Stimulated activated CD4-positive, alpha-beta T cell treated with anti-CD3 and anti-CD28 coated beads, Interleukin-15, amount 100 ng/mL, for 1 hour (primary cell): ENCODE data around the gene FAM120A.
A peak's percentile ranks its signal among the peaks of the same experiment; 100 is the strongest.

ENCODE experiments used
- DNase-seq, 2 donors: peaks; one replicate each; pipeline ENCODE4 v3.0.0-alpha.2; 2020; ENCODE audit warnings: low read depth in 1 of 2, low spot score in 1 of 2

Gene FAM120A

GRCh38 chr9:93440896-93441580, 10.4 kb upstream of the FAM120A start:
- no peak for DNase-seq

DNA sequence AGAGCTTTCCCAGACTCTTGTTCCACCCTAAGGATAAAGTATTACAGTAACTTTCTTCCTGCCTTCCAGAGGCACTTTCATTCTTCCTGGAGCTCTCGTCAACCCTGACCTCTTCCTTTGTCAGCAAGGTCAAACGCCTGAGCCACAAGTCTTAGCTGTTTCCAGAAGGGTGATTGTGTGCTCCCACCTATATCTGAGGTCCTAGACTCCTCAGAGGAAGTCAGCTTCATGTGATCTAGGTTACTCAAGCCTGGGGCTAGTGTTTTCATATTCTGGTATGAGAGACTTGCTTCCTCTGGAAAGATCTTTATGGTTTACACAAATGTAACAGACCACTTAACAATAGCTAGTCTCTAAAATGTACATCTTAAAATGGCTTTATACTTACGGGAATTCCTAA, 5.4 kb upstream of the FAM120A start:
- no peak for DNase-seq

DNA sequence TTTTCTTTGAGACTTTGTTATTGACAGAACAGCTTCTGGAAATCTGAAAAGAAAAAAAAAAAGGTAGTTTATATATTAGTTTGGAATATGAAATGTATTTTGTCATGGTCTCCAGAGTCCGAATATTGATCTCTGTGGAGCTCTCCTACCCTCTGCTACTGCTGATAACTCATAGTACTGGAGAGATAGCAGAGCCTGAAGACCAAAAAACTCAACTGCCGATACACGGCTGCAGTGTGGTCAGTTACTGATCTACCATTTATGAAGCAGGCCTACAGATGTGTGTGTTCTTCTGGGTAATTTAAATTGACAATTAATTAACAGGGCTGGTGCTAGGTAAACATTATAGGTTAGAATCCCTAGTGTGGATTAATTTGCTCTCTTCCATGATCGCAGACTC, 3.8 kb upstream of the FAM120A start:
- no peak for DNase-seq

DNA sequence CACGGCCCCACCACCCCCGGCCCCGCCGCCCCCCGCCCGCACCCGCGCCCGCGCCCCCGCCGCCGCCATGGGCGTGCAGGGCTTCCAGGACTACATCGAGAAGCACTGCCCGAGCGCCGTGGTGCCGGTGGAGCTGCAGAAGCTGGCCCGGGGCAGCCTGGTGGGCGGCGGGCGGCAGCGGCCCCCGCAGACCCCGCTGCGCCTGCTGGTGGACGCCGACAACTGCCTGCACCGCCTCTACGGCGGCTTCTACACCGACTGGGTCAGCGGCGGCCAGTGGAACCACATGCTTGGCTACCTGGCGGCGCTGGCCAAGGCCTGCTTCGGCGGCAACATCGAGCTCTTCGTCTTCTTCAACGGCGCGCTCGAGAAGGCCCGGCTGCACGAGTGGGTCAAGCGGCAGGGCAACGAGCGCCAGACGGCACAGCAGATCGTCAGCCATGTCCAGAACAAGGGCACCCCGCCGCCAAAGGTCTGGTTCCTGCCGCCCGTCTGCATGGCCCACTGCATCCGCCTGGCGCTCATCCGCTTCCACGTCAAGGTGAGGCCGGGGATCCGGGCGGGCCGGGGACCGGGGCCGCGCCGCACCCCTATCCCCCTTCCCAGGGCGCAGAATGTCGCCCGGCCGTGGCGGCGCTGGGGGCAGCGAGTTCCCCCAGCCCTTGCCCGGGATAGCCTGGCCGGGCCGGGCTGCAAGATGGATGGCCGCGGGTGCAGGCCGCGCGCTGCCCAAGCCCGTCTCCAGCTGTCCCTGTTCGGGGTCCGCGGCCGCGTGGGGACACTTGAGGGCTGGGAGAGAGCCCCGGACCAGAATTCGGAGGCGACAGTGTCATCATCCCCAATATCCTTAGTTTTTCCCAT, 594 bp downstream of the FAM120A start:
- peak; percentile 20 to 31 for DNase-seq

- DNase-seq = no peak
These were observed 1.2 kb downstream of the FAM120A start for GRCh38 chr9:93452710-93453046.

GRCh38 chr9:93453047-93453914, 1.8 kb downstream of the FAM120A start, which contains the start of gene FAM120AOS:
TSS of gene FAM120AOS (minus strand) at chr9:93453581. CDS start at chr9:93452709, 872 bp downstream.
- peak; percentile 61 to 62 for DNase-seq

GRCh38 chr9:93456022-93456421, 4.5 kb downstream of the FAM120A start:
- DNase-seq = no peak

DNA sequence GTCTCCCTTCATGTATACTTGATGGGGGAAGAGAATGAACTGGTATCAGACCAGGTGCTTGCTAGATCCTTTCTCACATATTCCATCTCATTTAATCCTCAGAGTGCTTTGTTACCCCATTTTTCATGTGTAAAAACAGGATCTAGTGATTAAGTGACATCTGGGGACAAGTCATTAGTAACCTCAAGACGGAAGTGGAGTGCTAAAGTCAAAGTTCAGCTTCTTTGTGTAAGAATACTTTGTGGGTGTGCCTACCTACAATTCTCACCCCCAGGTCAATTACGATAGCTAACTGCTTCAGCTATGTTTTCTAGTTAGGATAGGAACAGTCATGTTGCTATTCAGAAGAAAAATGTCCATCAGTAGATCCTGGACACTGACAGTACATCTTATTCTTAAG, 5.0 kb downstream of the FAM120A start:
- no peak for DNase-seq

GRCh38 chr9:93457006-93457405, 5.5 kb downstream of the FAM120A start:
- no peak for DNase-seq

DNA sequence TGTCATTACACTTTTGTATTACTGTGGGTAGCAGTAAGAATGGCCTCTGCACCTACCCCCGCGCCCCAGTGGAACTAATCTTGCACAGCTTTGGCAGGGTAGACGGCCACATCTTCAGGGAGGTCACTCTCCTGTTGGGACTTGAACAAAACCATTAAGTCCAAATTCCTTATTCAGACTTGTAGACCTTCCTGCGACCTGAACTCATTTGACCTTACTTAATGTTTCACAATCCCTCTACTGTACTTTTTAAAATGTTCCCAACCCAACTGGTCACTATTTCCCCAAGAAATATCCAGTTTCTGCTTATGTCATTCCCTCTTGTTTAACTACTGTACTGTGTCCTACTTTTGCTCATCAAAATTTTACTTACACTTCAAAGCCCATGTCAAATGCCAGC, 7.2 kb downstream of the FAM120A start:
- no peak for DNase-seq

- no peak for DNase-seq
These were observed 8.0 kb downstream of the FAM120A start for GRCh38 chr9:93459432-93459847.

DNA sequence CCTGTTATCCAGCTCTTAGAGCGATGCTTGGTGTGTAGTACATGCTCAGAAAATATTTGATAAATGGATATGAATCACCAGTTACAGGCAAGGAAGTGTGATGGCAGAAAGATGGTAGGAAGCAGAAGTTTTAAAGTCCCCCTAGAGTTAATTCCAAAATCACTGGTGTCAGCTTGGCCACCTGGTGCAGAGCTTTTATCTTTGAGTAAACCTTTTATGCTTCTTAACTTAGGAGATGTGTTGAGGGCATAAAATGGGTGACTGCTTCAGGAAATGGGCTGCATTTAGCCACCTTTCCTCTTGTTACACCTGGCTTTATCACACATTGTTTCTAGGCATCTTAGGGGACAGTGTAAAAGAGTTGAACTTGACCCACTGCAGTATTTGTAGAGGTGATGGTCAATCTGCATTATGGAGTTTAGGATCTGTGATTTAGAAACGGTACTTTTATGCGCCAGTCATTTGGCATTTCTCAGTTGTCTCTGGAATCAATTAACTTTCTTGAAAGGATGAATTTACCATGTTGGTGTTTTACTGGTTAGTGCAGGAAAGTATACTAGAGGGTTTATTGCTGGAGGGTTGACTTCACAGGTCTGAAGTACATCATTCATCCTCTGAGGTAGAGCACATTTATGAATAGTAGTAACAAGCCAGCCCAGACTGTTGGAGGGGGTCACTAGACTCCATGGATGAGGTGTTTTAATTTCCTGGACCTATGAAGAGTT, 9.4 kb downstream of the FAM120A start:
- DNase-seq = no peak

DNA sequence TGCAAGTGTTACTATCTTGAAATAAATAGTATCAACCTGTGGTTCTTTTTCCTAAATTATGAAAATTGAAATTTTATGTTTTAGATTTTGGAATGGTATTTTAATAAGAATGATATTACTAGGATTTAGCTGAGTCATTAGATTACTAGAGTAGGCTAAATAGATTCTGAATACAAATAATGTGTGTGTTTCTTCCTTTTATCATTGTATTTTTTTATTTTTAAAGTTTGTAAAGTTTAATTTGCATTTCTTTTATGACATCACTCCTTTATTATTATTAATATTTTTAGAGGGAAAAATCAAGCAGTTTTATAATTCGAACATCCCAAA, 9.9 kb downstream of the FAM120A start:
- no peak for DNase-seq

- no peak for DNase-seq
These were observed 10.3 kb downstream of the FAM120A start for GRCh38 chr9:93461821-93462220.

GRCh38 chr9:93463638-93464248, 12.3 kb downstream of the FAM120A start:
- no peak for DNase-seq

DNA sequence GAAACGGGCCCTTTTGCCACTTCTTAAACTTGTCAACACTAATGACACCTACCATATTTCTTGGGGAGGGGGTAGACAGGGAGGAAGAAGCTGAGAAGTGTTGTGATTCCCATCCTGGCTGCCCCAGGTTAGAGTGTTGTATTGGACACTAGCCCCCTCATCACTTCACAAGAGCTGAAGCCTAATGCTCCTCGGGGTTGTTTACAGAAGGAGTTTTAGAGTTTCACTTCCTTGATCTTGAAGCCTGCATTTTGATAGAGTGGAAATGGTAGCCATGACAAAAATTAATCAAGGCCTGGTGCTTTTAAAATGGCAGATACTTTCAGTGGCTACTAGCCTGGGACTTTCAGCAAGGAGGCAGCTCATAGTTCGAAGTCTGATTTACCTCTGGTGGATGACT, 12.9 kb downstream of the FAM120A start:
- DNase-seq = no peak

DNA sequence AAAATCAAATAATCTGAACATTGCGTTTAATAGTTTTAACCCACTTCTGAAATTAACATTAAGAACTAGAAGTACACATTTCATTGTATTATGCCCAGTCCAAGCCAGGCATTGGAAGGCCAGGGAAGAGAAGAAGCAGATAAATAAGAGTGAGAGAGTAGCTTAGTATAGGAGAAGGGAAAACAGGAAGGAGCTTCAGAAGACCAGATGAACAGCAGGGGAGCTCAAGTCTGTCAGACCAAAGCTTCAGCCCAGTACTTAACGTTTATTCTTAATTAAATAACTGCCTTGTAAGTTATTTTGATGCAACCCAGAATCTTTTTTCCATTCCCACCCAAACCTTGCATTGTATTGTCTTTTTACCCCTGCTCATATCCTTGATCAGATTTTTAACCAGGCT, 13.4 kb downstream of the FAM120A start:
- no peak for DNase-seq

DNA sequence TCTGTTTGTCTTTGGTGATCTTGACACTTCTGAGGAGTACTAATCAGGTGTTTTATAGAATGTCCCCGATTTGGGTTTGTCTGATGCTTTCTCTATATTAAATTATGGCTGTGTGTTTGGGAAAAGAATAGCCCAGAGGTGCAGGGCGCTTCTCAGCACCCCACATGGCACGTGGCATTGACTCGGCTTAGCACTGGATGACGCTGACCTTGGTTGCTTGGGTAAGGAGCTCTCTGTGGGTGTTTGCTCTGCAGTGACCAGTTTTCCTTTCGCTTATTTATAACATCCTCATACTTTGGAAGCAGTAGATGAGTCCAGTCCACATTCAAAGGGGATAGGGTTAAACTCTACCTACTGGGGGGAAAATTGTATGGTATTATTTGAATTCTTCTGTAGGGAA, 14.4 kb downstream of the FAM120A start:
- DNase-seq = no peak

GRCh38 chr9:93466416-93467061, 15.1 kb downstream of the FAM120A start:
- no peak for DNase-seq

- DNase-seq = no peak
These were observed 15.6 kb downstream of the FAM120A start for GRCh38 chr9:93467062-93467416.
